Sigmoid colon (tissue), 4 donors: Measurements from ENCODE around the gene WFDC13.

Experiments
- CTCF ChIP-seq, 4 experiments: fragments of 450-650 bp in 3 of 4; fragments of 200-600 bp in 1 of 4; IDR thresholded peaks; one replicate each; pipeline ENCODE4 v1.5.1; 2016 to 2019; ENCODE audit warnings: antibody characterized with exemption in 4 of 4, mild to moderate bottlenecking in 3 of 4, moderate library complexity in 2 of 4
- EP300 ChIP-seq, 4 donors: sonication (generic); formaldehyde crosslinking; IDR thresholded peaks; one replicate each; pipeline ENCODE4 v1.6.1; 2017; ENCODE audit warnings: antibody characterized with exemption in 4 of 4
- POLR2A ChIP-seq, 2 donors: fragments of 450-650 bp; IDR thresholded peaks; one replicate each; pipeline ENCODE4 v1.6.1; 2016; ENCODE audit warnings: antibody characterized with exemption in 2 of 2, mild to moderate bottlenecking in 2 of 2, moderate library complexity in 2 of 2
- POLR2AphosphoS5 ChIP-seq, 4 donors: sonication (generic); formaldehyde crosslinking; IDR thresholded peaks; one replicate each; pipeline ENCODE4 v1.6.1; 2017; ENCODE audit warnings: antibody characterized with exemption in 4 of 4

- no peak for TF ChIP-seq CTCF (IDR thresholded peaks at IDR 0.05)
- TF ChIP-seq POLR2AphosphoS5 (IDR thresholded peaks at IDR 0.05) = no peak
- TF ChIP-seq EP300 (IDR thresholded peaks at IDR 0.05) = no peak
- no peak for TF ChIP-seq POLR2A (IDR thresholded peaks at IDR 0.05)
Observed at GRCh38 chr20:45745015-45745414, 43.2 kb downstream of the WFDC13 start.
